Measurements from ENCODE around the gene SOCS3.

The SOCS3 gene

DNA sequence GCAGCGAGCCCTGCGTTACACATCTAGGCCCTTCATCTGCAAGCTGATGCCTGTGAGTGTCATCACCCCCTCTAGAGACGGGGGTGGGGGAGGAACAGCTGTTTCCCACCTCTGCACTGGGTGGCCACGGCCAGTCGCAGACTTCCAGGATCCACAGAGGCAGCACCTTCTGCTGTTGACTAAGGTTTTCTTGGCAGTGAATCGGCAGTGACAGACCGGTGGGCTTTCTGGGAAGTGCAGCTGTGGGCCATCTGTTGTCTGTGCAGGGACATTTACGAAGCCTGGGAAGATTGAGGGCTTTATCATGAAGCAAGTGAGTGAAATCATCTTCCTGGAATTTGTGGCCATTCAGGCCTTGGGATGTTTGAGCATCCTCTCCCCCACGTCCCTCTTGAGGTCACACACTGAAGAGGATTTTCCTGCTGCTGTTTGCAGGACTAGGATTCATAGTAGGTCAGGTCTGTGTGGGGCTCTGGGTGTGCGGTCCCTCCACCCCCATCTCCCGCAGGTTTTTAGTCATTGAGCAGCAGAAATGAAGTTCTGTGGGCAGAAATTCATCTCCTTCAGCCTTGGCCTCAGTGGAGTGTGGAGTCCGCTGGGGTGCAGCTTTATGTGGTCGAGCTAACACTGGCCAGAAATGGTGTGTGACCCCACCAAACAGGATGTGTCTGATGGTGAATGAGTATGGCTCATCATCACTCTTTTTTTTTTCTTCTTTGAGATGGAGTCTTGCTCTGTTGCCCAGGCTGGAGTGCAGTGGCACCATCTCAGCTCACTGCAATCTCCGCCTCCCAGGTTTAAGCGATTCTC, 30.6 kb upstream of the SOCS3 start:
- DNase-seq = no peak

DNA sequence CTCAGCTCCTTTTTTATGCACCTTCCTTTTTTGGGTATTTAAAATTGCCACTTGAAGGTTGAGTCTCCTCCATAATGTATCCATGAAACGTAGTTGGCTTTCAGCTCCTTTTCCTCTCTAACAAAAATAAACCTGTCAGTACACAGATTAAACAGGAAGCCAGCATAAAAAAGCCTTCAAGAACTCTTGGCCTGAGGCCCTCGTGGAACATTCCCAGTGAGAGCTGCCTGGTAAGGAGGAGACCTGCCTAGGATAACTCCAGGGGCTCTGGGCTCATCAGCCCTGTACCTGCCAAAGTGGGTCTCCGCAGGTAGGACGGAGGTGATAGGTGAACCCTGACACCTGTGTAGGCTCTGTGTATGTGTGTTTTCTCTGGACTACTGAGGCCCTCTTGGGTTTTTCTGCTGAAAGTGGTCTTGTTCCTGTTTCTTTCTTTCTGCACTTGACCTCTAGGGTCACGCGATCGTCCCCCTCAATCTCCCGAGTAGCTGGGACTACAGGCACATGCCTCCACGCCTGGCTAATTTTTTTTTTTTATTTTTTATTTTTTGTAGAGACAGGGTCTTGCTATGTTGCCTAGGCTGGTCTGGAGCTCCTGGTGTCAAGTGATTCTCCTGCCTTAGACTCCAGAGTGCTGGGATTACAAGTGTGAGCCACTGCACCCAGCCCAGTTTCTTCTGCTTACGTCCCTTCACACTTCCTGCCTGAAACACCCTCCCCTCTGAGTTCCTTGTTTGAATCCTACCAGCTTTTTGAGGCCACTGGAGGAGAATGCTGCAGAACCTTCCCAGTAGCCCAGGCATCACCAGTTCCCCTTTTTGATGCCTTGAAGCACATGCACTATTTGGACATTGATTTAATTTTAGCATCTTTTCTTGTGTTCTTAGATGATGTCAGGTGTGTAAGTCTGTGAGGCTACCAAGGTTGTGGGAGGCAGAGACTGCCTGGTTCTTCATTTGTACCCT, 28.4 kb upstream of the SOCS3 start:
- DNase-seq = no peak

DNA sequence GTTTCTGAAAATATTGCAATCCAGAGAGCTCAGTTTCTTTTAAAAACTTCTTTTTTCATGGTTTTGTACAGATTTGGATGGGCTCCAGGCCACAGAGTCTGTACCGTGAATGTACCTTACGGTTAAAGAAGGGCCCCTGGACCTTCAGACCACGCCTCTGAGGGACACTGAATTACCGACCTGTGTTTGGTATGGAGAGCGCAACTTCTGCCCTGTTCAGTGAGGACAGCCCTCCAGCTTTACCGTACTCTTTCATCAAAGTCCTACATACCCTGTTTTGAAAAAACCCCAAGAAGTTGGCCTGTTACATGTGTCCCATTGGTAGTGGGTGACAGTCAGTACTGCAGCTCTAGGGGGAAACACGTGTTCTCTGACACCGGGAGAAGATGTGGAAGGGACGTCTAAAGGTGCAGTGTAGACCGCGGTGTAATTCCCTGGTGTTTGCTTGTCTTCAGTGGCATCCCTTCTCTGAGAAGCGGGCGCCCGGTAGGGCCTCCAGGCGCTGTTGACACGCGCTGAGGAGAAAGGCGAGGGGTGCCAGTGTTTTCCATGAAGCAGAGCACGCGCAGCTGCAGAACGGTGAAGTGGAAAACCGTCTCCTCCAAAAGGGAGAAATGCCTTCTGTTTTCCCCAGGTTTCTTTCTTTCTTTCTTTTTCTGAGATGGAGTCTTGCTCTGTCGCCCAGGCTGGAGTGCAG, 24.8 kb upstream of the SOCS3 start:
- no peak for DNase-seq

DNA sequence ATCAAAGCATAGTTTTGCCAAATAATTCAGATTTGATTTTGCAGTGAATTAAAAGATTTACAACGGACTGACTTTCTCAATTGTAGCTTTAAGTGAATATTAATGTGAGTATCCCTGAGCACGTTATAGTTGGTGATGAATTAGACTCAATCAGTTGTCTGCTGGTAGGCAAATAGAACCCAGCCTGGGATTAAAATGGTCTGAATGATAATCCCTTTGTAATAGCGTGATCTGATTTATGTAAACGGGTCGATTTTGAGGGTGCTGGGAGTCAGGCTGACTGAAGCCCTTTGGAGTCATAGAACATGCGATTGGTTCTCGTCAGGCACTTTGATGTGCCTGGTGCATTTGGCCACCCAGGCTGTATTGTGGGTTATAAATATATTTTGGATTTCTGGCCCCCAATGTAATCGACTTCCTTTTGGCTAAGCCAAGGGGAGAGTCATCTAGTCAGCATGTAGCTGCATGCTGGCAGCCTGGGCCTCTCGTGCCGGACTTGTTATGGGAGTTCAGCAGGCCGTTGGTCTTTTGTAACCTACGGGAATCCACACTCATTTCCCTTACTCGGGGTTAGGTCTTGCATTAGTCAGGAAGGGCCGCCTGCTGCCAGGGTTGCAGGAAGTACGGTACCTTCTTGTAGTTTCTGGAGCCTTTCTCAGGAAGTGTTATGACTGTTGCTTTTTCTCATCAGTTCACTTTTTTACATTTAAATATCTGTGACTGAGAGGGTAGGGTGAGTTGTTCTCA, 24.0 kb upstream of the SOCS3 start:
- DNase-seq = peak; percentile 61 to 62

DNA sequence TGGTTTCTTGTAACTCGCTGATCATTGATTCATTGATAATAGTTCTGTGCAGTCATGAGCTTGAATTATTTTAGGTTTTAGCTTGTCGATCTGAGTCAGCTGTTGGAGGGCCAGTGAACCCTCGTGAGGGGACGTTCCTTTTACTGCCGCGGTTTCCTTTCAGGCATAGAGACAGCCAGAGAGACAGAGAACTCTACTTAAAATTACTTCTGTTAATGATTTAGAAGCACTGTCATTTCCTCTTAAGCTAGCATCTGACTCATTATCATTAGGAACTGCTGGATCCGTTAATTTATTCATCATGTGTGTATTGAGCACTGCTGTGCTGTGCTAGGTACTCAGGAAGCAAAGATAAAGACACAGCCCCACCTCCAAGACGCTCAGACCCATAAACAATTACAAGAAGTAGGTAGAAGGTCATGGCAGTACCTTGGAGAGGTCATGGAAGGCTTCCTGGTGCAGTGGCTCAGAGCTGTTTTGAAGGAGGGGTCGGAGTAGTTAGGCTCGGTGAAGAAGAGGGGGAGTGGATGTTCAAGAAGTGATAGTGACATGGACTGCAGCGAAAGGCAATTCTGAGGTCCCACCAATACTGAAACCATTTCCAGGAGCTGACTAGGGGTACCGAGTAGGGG, 21.8 kb upstream of the SOCS3 start:
- no peak for DNase-seq

DNA sequence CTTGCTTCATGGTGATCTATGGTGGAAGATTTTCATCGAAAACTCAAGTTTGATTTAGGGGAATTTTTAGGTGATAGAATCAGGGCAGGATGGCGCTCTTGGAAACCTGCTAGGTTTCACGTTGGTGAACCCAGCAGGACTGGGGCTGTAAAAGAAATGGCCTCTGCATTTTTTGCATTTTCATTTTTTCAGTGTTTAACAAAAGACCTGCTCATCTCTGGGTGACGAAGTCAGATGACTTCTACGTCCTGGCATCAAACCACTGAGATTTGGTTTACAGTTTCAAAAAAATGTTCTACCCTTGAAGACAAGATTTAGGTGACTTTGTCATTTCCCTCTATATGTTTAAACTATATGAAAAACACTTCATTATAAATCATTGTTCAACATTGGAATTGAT, 20.5 kb upstream of the SOCS3 start:
- no peak for DNase-seq

DNA sequence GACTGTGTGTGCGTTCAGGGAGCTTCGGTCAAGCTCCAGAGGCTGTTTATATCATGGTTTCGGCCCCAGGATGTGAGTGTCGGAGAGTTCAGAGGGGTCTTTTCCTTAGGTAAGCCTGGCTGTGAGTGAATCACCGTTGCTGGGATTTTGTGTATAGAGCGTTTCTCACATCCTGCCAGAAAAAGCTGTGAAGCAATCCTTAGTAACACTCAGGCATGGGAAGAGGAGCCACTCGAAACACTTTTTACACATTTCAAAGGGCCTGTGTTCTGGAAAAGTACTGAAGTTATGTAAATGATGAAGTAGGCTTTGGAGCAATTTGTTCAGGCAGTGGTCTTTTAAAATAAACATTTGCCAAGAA, 19.2 kb upstream of the SOCS3 start:
- DNase-seq = no peak

DNA sequence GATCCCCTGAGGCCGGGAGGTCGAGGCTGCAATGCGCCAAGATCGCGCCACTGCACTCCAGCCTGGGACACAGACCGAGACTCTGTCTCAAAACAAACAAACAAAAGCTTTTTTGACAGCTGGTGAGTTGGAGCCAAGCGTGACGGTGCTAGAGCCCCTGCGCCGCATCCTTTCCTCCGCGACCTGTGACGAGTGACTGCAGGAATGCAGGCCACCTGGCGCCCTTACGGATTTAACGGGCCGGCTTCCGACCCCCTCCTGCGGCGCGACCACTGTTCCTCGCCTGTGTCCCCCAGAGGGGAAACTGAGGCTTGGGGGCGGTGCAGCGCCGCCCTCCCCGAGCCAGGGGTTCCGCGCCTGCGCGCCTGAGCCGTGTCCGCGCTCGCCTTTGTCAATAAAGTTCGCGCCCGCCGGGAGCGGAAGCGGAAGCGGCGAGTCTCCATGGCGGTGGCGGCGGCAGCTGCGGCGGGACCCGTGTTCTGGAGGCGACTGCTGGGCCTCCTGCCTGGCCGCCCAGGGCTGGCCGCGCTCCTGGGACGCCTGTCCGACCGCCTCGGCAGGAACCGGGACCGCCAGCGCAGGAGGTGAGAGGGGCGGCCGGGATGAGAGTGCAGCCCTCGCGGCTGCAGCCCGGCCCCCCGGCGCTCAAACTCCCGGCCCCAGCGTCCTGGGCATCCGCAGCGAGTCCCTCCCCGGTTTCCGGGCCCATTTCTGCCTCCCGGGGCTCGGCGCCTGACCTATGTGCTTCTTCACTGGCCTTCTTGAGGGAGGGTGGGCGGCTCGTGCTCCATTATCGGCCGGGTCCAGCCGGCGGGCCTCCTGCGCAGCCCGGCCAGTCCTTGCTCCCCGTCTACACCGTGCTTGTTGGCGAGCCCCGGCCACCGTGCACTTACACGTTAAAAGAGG, 18.6 kb upstream of the SOCS3 start, which contains the start of gene PGS1:
TSS of gene PGS1 (plus strand) at position 425 of the 906 bp plus-strand sequence. CDS start at position 442, 17 bp downstream.
- peak; percentile 79 to 82 for DNase-seq

DNA sequence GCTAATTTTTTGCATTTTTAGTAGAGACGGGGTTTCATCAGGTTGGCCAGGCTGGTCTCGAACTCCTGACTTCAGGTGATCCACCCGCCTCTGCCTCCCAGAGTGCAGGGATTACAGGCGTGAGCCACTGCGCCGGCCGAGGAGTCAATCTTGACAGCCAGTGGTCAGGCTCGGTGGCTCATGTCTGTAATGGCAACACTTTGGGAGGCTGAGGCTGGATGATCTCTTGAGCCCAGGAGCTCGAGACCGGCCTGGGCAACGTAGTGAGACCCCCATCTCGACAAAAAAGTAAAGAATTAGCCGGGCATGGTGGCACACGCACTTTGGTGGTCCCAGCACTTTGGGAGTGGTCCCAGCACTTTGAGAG, 18.0 kb upstream of the SOCS3 start:
- DNase-seq = no peak

DNA sequence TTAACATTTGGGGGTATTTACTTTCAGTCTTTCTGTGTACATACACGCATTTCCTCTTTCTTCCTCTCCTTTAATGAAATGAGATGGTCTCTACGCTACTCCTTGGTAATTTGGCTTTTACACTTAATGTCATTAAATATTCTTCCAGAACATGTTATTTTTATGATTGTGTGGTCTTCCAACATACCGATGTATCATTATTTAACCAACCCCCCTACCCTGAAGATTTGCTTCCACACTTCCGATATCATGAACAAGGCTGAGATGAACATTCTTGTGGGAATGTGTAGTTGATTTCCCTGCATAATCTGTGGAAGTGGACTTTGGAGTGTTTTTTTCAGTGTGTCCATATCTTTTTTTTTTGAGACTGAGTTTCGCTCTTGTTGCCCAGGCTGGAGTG, 16.3 kb upstream of the SOCS3 start:
- DNase-seq = no peak

DNA sequence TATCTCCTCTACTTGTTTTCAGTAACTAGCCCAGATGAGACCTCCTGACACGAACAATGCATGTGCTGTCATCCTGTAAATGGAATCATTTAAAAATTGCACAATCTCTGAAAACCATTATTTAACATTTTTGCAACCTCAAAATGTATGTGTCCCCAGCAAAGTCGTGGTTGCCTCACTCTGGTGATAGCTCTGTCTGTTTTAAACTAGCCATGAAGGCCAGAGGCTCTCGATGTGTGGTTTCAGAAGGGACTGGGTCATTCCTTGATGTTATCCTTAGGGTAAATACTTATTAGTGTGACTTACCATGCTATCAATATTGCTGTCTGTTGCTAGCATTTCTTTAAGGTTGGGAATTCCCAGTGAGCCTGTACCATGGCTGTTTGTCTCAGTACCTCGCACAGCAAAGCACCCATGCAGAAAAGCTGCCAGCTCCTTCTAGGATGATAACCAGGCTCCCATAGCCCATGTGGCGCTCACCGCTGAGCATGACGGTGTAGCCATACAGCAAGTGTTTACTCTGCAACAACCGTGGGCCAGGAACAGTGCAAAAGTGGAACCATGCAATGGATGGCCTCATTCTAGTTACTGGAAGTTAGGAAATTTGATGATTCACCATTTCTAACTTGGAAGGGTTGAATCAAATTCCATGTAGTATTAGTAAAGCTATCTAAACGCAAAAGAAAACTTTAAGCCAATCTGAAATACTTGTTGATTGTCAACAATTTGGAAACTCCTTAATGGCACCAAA, 15.7 kb upstream of the SOCS3 start:
- DNase-seq = no peak

DNA sequence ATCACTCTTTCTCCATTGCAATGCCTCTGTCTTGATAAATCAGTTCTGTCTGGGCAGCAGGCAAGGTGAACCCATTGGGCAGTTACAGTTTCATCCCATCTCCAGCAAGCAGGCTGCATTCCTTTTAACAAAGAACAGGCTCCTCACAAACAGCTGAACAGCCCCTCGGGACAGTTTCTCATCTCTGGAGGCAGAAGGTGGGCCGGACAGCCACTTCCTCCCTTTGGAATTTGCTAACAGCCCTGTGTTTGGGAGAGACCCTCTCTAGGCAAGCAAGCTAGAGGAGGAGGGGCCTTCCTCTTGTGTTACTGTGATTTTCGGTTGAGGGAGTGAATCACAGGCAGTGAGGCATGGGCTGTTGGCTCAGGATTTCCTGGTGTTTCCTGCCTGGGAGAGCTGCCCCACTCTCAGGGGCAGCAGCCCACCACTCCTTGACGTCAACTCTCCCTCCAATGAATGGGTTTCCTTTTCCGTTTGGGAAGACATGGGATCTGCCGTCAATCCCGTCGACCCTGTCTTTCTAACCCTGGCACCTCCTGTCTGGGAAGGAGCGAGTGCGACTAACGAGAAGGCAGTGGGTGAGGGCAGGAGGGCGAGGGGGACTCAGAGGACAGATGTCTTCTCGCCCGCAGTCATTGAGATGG, 14.9 kb upstream of the SOCS3 start:
- no peak for DNase-seq

DNA sequence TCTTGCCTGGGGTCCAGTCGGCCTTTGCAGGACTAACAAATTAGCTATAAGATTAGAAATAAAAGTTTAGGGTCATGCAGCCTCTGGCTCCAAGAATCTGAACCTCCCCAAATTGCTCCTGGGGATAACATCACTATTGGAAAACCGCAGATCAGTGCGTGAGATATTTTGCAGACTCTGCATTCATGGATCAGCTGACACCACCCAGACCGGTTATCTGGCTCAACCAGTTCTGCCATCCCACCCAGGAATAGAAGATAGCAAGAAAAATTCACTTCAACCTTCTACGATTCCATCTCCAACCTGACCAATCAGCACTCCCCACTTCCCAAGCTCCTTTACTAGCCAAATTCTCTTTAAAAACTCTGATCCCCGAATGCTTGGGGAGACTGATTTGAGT, 14.3 kb upstream of the SOCS3 start:
- DNase-seq = no peak

DNA sequence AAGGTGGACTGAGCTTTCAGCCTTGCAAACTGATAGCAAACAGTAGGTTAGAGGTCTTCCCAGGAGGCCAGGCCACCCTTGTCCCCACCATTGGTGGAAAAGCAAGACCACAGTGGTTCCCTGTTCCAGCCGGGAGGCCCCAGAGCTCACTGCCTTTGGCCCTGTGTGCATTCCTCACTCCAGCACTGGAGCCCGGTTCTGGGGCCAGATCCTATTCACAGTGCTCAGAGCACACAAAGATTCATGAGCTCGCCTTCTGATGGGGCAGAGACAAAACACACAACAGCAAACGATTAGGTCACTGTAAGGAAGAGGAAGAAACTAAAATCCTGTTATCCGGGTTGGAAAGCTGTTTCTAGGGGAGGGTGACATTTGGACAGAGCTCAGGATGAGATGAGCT, 13.0 kb upstream of the SOCS3 start:
- DNase-seq = no peak

DNA sequence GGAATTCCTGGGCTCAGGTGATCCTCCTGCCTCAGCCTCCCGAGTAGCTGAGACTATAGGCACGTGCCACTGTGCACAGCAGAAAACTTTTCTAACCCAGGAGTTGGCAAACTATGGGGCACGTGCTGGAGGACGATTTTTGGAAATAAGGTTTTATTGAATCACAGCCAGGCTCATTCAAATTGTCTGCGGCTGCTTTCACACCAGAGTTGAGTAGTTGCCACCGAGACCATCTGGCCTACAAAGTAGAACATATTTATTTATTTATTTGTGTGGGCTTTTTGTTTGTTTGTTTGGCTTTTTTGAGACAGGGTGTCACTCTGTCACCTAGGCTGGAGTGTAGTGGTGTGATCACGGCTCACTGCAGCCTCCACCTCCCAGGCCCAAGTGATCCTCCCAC, 11.2 kb upstream of the SOCS3 start:
- DNase-seq = no peak

DNA sequence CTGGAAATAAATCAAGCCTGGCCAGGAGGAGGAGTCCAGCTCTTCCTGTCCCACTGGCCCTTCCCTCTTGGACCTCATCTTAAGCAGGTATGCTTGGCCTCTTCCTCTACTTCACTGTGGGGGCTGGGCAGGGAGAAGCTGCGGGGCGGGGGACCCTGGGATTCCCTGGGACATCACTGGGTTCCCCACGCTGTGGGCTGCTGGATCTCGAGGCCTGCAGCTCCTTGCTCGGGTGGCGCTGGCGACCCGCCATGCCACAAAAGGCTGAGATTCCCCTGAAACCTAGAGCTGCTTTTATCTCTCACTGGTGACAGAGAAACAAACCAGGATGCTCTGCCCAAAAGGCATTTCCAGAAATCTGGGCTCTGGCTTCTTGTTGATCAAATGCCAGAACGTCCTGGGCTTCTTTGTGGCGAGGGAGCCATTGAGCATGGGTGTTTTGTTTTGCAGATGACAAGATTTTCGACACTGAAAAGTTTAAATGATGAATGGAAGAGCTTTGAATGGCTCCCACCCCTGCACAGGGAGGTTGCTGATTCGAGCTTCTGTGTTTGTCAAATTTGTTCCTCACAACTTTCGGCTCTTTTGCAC, 10.0 kb upstream of the SOCS3 start:
- no peak for DNase-seq

DNA sequence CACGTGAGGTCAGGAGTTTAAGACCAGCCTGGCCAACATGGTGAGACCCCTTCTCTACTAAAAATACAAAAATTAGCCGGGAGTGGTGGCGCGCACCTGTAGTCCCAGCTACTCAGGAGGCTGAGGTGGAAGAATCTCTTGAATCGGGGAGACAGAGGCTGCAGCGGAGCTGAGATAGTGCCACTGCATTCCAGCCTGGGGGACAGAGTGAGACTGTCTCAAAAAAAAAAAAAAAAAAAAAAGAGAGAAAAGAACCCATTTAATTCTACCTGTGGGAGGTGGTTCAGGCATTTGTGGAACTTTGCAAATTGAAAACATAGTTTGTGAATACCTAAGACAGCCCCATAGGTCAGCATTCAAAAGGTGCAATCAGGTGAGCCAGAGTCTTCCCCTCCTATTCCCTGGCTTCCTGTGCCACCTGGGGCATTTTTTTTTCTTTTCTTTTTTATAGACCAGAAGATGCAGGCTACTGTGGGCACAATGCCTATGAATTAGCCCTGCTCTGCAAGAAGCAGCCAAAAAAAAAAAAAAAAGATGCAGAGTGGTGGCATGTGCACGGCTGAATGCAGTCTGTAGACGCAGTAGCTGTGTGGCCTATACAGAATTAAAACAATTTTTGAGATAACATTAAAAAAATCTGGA, 9.1 kb upstream of the SOCS3 start:
- no peak for DNase-seq

DNA sequence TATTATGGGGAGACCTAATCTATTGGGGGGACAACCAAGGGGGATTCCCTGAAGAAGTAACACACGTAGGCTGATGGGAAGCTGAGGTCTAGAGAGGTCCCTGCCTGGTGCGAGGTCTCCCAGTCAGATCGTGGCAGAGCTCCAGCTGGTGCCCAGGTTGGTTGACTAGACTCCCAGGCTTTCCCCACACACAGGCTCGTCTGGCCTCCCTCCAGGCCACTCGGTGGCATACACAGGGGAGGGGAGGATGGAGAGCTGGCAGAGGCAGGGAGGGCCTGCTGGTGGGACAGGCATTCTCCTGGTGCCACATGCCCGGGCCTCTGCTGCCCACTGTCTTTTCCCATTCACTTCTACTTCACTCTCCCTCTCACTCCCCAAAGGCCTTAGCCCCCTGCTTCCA, 8.5 kb upstream of the SOCS3 start:
- no peak for DNase-seq

DNA sequence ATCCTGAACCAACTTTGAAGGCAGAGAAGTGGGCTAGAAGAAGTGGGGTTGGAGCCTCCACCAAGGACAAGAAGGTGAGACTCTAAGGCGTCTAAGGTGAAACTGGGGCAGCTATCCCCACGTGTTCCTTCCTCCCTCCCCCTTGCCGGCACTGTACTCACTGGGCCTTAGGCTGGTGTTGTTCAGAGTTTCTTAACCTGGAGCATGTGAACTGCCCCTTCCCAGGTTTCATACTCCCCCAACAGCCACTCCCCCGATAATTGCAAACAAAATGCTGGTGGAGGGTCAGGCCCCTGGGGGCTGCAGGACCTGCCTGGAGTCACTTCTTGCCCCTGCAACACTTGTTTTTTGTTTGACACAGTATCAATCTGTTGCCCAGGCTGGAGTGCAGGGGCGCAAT, 7.3 kb upstream of the SOCS3 start:
- DNase-seq = no peak

All from stimulated activated CD4-positive, alpha-beta T cell treated with anti-CD3 and anti-CD28 coated beads, Interleukin-2, amount 100 ng/mL, for 48 hours (primary cell).